Neural progenitor cell (in vitro differentiated cells): ENCODE data around the gene RPTOR.

Source experiments
- CTCF ChIP-seq: fragments of 200-600 bp; sonication (generic); IDR thresholded peaks from 2 replicates; pipeline ENCODE4 v1.5.1; 2017; ENCODE audit warnings: antibody characterized with exemption, mild to moderate bottlenecking
- EZH2phosphoT487 ChIP-seq: fragments of 200-600 bp; sonication (generic); IDR thresholded peaks from 2 replicates; pipeline ENCODE4 v1.6.1; 2017; ENCODE audit warnings: antibody characterized with exemption

GRCh38 chr17:80976701-80977100, 432.1 kb downstream of the RPTOR start:
- TF ChIP-seq CTCF (no peak), EZH2phosphoT487 (no peak)
